ENCODE results near the gene DDX56. TPM values are rescaled to one million over a fixed set of nuclear protein-coding genes. Genes with fewer than 3 reads are reported as not detected.
A peak's percentile ranks its signal among the peaks of the same experiment; 100 is the strongest.
"Not testable (repeated sequence)": the region's sequence is repeated elsewhere in the genome, so short reads cannot be mapped to it uniquely, and the experiment has no call there.

DDX56 gene
- total RNA-seq, 2 experiments from 2014 or later: 94.1 to 102 TPM

GRCh38 chr7:44565795-44566559, 7.7 kb downstream of the DDX56 start:
- Mint-ChIP-seq H3K27me3 (no peaks in the 10 kb centered on the region), H3K36me3 (peaks cover 21% of the 10 kb centered on the region), H3K27ac (peak overlapping the region; percentile 71), H3K4me3 (no peak overlapping the region), H3K4me1 (peaks cover 9% of the 10 kb centered on the region), H3K9me3 (no peaks in the 10 kb centered on the region)
- no peak for DNase-seq
- ATAC-seq (ENCODE audit: low read depth): peak; percentile 41
- POLR2A ChIA-PET: interaction anchor here (0.6 to 2.0 kb wide), 7 partner anchors 8 to 577 kb away, joined by 3 to 16 read pairs (median 6); partner anchors contain the start of genes DDX56 and H2AZ2

- Mint-ChIP-seq H3K36me3 (peaks cover 21% of the 10 kb centered on the region), H3K27ac (peak overlapping the region; percentile 71), H3K4me3 (no peak overlapping the region), H3K4me1 (peaks cover 9% of the 10 kb centered on the region), H3K9me3 (no peaks in the 10 kb centered on the region), H3K27me3 (no peaks in the 10 kb centered on the region)
- DNase-seq (peak; percentile 77), ATAC-seq (ENCODE audit: low read depth) (peak; percentile 81)
- POLR2A ChIA-PET: interaction anchor here (0.6 to 2.0 kb wide), 7 partner anchors 8 to 576 kb away, joined by 3 to 16 read pairs (median 6); partner anchors contain the start of genes DDX56 and H2AZ2
These were observed 8.5 kb downstream of the DDX56 start for GRCh38 chr7:44565097-44565794.

GRCh38 chr7:44564606-44565005, 9.1 kb downstream of the DDX56 start:
- Mint-ChIP-seq H3K27ac (no peak overlapping the region), H3K9me3 (no peaks in the 10 kb centered on the region), H3K36me3 (peaks cover 18% of the 10 kb centered on the region), H3K27me3 (no peaks in the 10 kb centered on the region), H3K4me3 (no peak overlapping the region), H3K4me1 (peaks cover 9% of the 10 kb centered on the region)
- ATAC-seq (ENCODE audit: low read depth) (no peak), DNase-seq (no peak)
- POLR2A ChIA-PET: interaction anchor here (1.4 to 2.0 kb wide), 4 partner anchors 9 to 323 kb away, joined by 6 to 16 read pairs (median 7); partner anchors contain the start of genes DDX56 and H2AZ2

GRCh38 chr7:44563171-44563679, 10.5 kb downstream of the DDX56 start:
- H3K27me3 Mint-ChIP-seq: no peaks in the 10 kb centered on the region

DNA sequence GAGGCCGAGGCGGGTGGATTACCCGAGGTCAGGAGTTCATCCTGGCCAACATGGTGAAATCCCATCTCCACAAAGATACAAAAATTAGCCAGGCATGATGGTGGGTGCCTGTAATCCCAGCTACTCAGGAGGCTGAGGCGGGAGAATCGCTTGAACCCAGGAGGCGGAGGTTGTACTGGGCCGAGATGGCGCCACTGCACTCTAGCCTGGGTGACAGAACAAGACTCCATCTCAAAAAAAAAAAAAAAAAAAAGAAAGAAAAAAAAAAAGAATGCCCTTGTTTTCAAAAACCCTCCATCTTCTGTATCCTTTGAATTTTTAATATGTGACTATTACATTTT, 11.1 kb downstream of the DDX56 start:
- peaks cover 12% of the 10 kb centered on the region for H3K36me3 Mint-ChIP-seq
- H3K4me3 Mint-ChIP-seq; ATAC-seq (ENCODE audit: low read depth); H3K4me1 Mint-ChIP-seq; H3K9me3 Mint-ChIP-seq; H3K27me3 Mint-ChIP-seq; DNase-seq; H3K27ac Mint-ChIP-seq: not testable (repeated sequence)
- POLR2A ChIA-PET: interaction anchor here (0.7 kb wide), 1 partner anchor 72 kb away, joined by 5 read pairs; no protein-coding TSS in a partner anchor

More at GRCh38 chr7:44563171-44563679, 10.5 kb downstream of the DDX56 start:
- Mint-ChIP-seq H3K4me1 (peaks cover 6% of the 10 kb centered on the region), H3K4me3 (no peak overlapping the region), H3K9me3 (no peaks in the 10 kb centered on the region), H3K36me3 (peaks cover 12% of the 10 kb centered on the region), H3K27ac (no peak overlapping the region)
- no peak for DNase-seq
- POLR2A ChIA-PET: no interaction called here
- no peak for ATAC-seq (ENCODE audit: low read depth)

DNA sequence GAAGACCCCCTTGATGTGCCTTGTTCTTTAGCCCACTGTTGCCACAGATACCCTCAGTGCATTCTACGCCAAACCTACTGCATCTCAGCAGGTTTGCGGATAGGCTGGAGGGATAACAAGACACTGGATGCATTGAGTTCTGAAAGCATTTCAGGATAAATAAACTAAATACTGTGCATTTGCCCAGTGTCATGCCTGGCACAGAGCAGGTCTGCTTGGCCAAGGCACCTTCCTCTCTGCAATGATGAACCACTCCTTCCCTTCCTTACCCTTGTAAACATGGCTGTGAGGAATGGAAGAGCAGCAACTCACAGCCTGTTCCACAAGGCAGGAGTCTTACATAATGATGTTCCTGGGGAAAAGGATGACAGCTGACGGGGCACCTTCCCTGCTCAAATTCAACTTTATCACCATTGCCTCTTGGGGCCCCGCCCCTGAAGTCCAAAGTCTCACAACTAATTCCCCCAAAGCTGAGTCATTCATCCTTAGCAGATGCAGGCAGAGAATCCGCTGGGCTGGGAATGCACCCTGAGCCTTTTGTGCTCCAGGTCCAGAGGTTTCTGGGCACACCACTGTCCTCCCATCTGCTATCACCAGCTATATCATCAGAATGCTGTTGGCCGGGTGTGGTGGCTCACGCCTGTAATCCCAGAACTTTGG, 11.6 kb downstream of the DDX56 start:
- Mint-ChIP-seq H3K27me3 (peaks cover 2% of the 10 kb centered on the region), H3K4me1 (peaks cover 5% of the 10 kb centered on the region), H3K9me3 (no peaks in the 10 kb centered on the region), H3K27ac (no peak overlapping the region), H3K4me3 (no peak overlapping the region), H3K36me3 (peaks cover 12% of the 10 kb centered on the region)
- POLR2A ChIA-PET: interaction anchor here (0.7 kb wide), 1 partner anchor 71 kb away, joined by 5 read pairs; no protein-coding TSS in a partner anchor
- no peak for ATAC-seq (ENCODE audit: low read depth)
- DNase-seq: no peak

DNA sequence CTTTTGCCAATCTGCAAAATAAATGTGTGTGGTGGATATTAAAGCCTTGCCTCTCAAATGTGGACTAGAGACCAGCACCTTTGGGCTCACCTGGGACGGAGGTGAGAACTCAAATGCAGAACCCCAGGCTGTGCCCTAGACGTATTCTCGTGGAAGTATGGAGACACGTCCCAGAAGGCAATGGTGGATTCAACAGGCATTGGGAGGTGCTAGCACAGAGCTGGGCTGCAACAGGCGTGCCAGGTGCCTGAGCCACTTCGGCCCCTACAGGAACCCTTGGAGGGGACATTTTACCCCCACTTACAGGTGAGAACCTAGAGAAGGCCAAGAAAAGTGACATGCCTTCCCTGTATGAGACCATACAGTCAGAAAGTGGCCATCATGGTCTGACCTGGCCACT, 12.2 kb downstream of the DDX56 start:
- Mint-ChIP-seq H3K4me3 (no peak overlapping the region), H3K4me1 (peaks cover 4% of the 10 kb centered on the region), H3K9me3 (no peaks in the 10 kb centered on the region), H3K27me3 (peaks cover 2% of the 10 kb centered on the region), H3K27ac (no peak overlapping the region), H3K36me3 (peaks cover 12% of the 10 kb centered on the region)
- DNase-seq (no peak), ATAC-seq (ENCODE audit: low read depth) (no peak)
- POLR2A ChIA-PET: no interaction called here

GRCh38 chr7:44559485-44559884, 14.2 kb downstream of the DDX56 start:
- DNase-seq: no peak
- no peak for ATAC-seq (ENCODE audit: low read depth)
- Mint-ChIP-seq H3K36me3 (peaks cover 3% of the 10 kb centered on the region), H3K4me1 (no peaks in the 10 kb centered on the region), H3K27ac (no peak overlapping the region), H3K27me3 (peaks cover 5% of the 10 kb centered on the region), H3K9me3 (no peaks in the 10 kb centered on the region), H3K4me3 (no peak overlapping the region)
- POLR2A ChIA-PET: no interaction called here

DNA sequence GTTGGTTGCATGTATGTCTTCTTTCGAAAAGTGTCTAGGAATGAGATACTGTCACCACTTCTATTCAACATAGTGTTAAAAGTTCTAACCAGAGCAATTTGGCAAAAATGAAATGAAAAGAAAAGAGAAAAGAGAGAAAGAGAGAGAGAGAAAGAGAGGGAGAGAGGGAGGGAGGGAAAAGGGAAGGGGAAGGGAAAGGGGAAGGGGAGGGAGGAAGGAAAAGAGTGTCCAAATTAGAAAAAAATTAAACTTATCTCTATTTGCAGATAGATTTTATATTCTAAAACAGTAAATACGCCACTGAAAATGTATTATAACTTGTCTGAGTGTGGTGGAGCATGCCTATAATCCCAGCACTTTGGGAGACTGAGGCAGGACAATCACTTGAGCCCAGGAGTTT, 16.2 kb downstream of the DDX56 start:
- Mint-ChIP-seq H3K4me3 (no peak overlapping the region), H3K9me3 (no peaks in the 10 kb centered on the region), H3K27me3 (peaks cover 14% of the 10 kb centered on the region), H3K27ac (no peak overlapping the region), H3K4me1 (no peaks in the 10 kb centered on the region), H3K36me3 (no peaks in the 10 kb centered on the region)
- DNase-seq: no peak
- no peak for ATAC-seq (ENCODE audit: low read depth)
- POLR2A ChIA-PET: no interaction called here

DNA sequence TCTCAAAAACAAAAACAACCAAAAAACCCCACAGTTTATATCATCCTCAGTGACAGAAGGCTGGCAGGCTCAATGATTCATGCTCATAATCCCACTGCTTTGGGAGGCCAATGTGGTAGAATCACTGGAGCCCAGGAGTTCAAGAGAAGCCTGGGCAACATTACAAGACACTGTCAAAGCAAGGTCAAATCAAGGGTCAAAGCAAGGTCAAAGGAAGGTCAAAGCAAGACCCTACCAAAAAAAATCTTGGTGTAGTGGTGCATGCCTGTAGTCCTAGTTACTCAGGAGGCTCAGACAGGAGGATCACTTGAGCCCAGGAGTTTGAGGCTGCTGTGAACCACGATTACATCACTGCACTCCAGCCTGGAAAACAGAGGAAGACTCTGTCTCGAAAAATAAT, 18.4 kb downstream of the DDX56 start:
- ATAC-seq (ENCODE audit: low read depth) (no peak), DNase-seq (no peak)
- Mint-ChIP-seq H3K27ac (no peak overlapping the region), H3K4me1 (no peaks in the 10 kb centered on the region), H3K9me3 (no peaks in the 10 kb centered on the region), H3K36me3 (no peaks in the 10 kb centered on the region), H3K27me3 (peaks cover 14% of the 10 kb centered on the region), H3K4me3 (no peak overlapping the region)
- POLR2A ChIA-PET: no interaction called here

DNA sequence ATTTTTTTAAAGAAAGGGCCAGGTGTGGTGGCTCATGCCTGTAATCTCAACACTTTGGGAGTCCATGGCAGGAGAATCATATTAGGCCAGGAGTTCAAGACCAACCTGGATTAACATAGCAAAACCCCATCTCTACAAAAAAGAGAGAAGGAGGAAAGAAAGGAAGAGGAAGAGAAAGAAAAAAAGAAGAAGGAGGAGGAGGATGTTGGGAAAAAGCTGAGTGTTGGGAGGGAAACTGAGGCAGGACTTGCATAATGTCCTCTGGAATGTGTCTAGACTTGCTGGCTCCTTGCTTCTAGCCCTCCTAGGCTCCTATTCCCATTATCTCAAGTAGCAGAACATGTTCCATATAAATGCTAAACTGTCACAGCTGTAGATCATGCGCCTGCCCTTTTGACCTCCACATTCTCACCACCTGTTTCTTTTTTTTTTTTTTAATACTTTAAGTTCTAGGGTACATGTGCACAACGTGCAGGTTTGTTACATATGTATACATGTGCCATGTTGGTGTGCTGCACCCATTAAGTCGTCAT, 21.2 kb downstream of the DDX56 start:
- H3K27me3 Mint-ChIP-seq: peaks cover 15% of the 10 kb centered on the region
- ATAC-seq (ENCODE audit: low read depth); H3K36me3 Mint-ChIP-seq; DNase-seq; POLR2A ChIA-PET; H3K9me3 Mint-ChIP-seq; H3K4me3 Mint-ChIP-seq; H3K4me1 Mint-ChIP-seq; H3K27ac Mint-ChIP-seq: not testable (repeated sequence)

- DNase-seq (no peak), ATAC-seq (ENCODE audit: low read depth) (no peak)
- Mint-ChIP-seq H3K4me1 (peaks cover 2% of the 10 kb centered on the region), H3K36me3 (no peaks in the 10 kb centered on the region), H3K9me3 (no peaks in the 10 kb centered on the region), H3K27me3 (peaks cover 17% of the 10 kb centered on the region), H3K4me3 (no peak overlapping the region), H3K27ac (no peak overlapping the region)
- POLR2A ChIA-PET: interaction anchor here (1.2 kb wide), 1 partner anchor 299 kb away, joined by 4 read pairs; the partner anchor contains the start of gene H2AZ2
These were observed 24.3 kb downstream of the DDX56 start for GRCh38 chr7:44549457-44549856.

- Mint-ChIP-seq H3K27me3 (peaks cover 16% of the 10 kb centered on the region), H3K4me1 (peaks cover 2% of the 10 kb centered on the region), H3K36me3 (no peaks in the 10 kb centered on the region), H3K9me3 (no peaks in the 10 kb centered on the region), H3K4me3 (no peak overlapping the region), H3K27ac (no peak overlapping the region)
- POLR2A ChIA-PET: interaction anchor here (1.2 kb wide), 1 partner anchor 299 kb away, joined by 4 read pairs; the partner anchor contains the start of gene H2AZ2
- ATAC-seq (ENCODE audit: low read depth) (no peak), DNase-seq (no peak)
These were observed 24.8 kb downstream of the DDX56 start for GRCh38 chr7:44548893-44549292.

Measured in activated naive CD8-positive, alpha-beta T cell treated with anti-CD3 and anti-CD28 coated beads, Interleukin-2, amount 10 ng/mL, durations not matched to agents 7 days and 5 days (primary cell).